OCI-LY3 (cell line): ENCODE data around the gene SLFN5.

Source experiments
- H2AFZ ChIP-seq: fragments of 200-600, 300-600 bp; shearing (Covaris generic); 2 replicates; pipeline ENCODE4 v1.6.0; 2014; ENCODE audit warnings: antibody characterized with exemption, low read depth, low read length
- H3K27ac ChIP-seq: fragments of 200-600, 300-600 bp; sonication (generic); 2 replicates; pipeline ENCODE4 v1.5.1; 2014; ENCODE audit warnings: mild to moderate bottlenecking, low read length, moderate library complexity, mixed read lengths
- H3K27me3 ChIP-seq: fragments of 200-600, 300-600 bp; sonication (generic); 2 replicates; pipeline ENCODE4 v1.6.1; 2014; ENCODE audit warnings: low read depth, low read length, mixed read lengths
- H3K36me3 ChIP-seq: fragments of 200-600, 300-600 bp; sonication (generic); replicated peaks from 2 replicates; pipeline ENCODE3; 2014; ENCODE audit warnings: low read depth, low read length, mixed read lengths
- H3K4me1 ChIP-seq: fragments of 300-600, 200-600 bp; sonication (generic); 2 replicates; pipeline ENCODE4 v1.6.1; 2014; ENCODE audit warnings: low read length, mixed read lengths
- H3K4me2 ChIP-seq: fragments of 200-600, 300-600 bp; sonication (generic); 2 replicates; pipeline ENCODE4 v1.6.1; 2014; ENCODE audit warnings: low read length, mixed read lengths
- H3K4me3 ChIP-seq: fragments of 300-600, 200-600 bp; sonication (generic); 2 replicates; pipeline ENCODE4 v1.5.1; 2014; ENCODE audit warnings: antibody characterized with exemption, mild to moderate bottlenecking, low read length, moderate library complexity
- H3K79me2 ChIP-seq: fragments of 300-600, 200-600 bp; shearing (Covaris generic); 2 replicates; pipeline ENCODE4 v1.6.1; 2014; ENCODE audit warnings: mild to moderate bottlenecking, low read length, mixed read lengths
- H3K9ac ChIP-seq: fragments of 300-600, 200-600 bp; shearing (Covaris generic); 2 replicates; pipeline ENCODE4 v1.6.0; 2014; ENCODE audit warnings: mild to moderate bottlenecking, low read length, moderate library complexity
- H3K9me3 ChIP-seq: fragments of 200-600, 300-600 bp; shearing (Covaris generic); 2 replicates; pipeline ENCODE4 v1.6.1; 2014; ENCODE audit warnings: low read length, mixed read lengths; ENCODE audit not compliant: insufficient read depth
- H4K20me1 ChIP-seq: fragments of 200-600, 300-600 bp; sonication (generic); 2 replicates; pipeline ENCODE4 v1.6.1; 2016; ENCODE audit warnings: low read length, mixed read lengths; ENCODE audit not compliant: insufficient read depth
- EZH2phosphoT487 ChIP-seq: fragments of 200-600 bp; shearing (Covaris generic); IDR thresholded peaks from 2 replicates; pipeline ENCODE4 v1.6.1; 2018; ENCODE audit warnings: antibody characterized with exemption, mixed run types, low read depth
- TF ChIP-seq, protein P1 (sequence below): fragments of 200-600, 300-600 bp; sonication (generic); IDR thresholded peaks from 2 replicates; pipeline ENCODE4 v1.5.1; 2014; ENCODE audit warnings: antibody characterized with exemption, low read length, low read depth

Gene SLFN5

DNA sequence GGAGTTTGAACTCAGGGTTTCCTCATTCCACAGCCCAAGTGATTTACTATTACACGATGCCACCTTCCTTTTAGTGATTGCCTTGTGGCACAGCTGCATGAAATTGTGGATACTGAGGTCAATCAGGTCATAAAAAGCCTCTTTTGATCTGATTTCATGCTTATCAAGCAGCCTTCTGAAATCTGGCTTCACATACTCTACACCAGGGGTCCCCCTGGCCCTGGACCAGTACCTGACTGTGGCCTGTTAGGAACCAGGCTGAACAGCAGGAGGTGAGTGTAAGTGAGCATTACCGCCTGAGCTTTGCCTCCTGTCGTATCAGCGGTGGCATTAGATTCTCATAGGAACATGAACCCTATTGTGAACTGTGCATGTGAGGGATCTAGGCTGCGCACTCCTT lies 13.8 kb downstream of the SLFN5 start:
- TF ChIP-seq EZH2phosphoT487 = no peak
- TF ChIP-seq, protein P1, sequence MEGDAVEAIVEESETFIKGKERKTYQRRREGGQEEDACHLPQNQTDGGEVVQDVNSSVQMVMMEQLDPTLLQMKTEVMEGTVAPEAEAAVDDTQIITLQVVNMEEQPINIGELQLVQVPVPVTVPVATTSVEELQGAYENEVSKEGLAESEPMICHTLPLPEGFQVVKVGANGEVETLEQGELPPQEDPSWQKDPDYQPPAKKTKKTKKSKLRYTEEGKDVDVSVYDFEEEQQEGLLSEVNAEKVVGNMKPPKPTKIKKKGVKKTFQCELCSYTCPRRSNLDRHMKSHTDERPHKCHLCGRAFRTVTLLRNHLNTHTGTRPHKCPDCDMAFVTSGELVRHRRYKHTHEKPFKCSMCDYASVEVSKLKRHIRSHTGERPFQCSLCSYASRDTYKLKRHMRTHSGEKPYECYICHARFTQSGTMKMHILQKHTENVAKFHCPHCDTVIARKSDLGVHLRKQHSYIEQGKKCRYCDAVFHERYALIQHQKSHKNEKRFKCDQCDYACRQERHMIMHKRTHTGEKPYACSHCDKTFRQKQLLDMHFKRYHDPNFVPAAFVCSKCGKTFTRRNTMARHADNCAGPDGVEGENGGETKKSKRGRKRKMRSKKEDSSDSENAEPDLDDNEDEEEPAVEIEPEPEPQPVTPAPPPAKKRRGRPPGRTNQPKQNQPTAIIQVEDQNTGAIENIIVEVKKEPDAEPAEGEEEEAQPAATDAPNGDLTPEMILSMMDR = no peak
- Histone ChIP-seq H2AFZ (no peak overlapping the region), H3K9ac (no peak overlapping the region), H3K27ac (no peak overlapping the region), H3K27me3 (no peaks in the 10 kb centered on the region), H3K4me3 (no peak overlapping the region), H3K4me1 (peaks cover 36% of the 10 kb centered on the region), H3K79me2 (no peaks in the 10 kb centered on the region), H4K20me1 (no peaks in the 10 kb centered on the region), H3K9me3 (no peaks in the 10 kb centered on the region), H3K4me2 (no peak overlapping the region), H3K36me3 (peaks cover 17% of the 10 kb centered on the region)

DNA sequence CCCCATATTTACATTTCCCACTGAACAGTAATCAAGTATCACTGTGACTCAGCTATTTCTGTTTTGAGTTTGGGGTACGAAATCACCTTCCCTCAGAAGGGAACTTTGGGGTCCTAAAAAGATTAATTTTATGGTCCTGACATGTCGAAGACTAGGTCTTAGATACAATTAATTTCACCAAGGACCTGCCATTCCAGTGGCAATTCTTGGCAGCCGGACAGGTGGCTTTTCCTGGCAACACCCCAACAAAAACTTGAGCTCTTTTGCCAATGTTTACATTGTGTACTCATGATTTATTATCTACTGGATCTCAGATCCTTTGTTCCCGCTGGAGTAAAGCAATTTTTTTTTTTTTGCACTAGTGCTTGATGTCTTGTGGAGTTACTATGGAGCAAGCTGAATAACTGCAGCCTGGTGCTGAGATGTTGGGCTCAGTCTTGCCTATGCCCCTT lies 14.4 kb downstream of the SLFN5 start:
- TF ChIP-seq EZH2phosphoT487 = no peak
- TF ChIP-seq, protein P1 = no peak

DNA sequence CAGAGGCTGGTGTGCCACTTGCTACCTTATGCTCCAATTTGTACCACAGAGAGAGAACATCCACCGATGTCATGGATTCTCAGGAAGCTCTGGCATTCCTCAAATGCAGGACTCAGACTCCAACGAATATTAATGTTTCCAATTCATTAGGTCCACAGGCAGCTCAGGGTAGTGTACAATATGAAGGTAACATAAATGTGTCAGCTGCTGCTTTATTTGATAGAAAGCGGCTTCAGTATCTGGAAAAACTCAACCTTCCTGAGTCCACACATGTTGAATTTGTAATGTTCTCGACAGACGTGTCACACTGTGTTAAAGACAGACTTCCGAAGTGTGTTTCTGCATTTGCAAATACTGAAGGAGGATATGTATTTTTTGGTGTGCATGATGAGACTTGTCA lies 16.1 kb downstream of the SLFN5 start:
- Histone ChIP-seq H3K27ac (no peak overlapping the region), H3K4me2 (no peak overlapping the region), H3K4me1 (peaks cover 18% of the 10 kb centered on the region), H3K9ac (no peak overlapping the region), H3K9me3 (no peaks in the 10 kb centered on the region), H3K36me3 (peaks cover 10% of the 10 kb centered on the region), H3K79me2 (no peaks in the 10 kb centered on the region), H3K27me3 (no peaks in the 10 kb centered on the region), H3K4me3 (no peak overlapping the region), H4K20me1 (no peaks in the 10 kb centered on the region), H2AFZ (no peak overlapping the region)
- TF ChIP-seq, protein P1 = no peak
- no peak for TF ChIP-seq EZH2phosphoT487

More for the DNA sequence above, 14.4 kb downstream of the SLFN5 start:
- H3K9ac ChIP-seq = no peak overlapping the region
- no peaks in the 10 kb centered on the region for H3K9me3 ChIP-seq
- no peak overlapping the region for H3K27ac ChIP-seq
- no peak overlapping the region for H2AFZ ChIP-seq
- H3K79me2 ChIP-seq = no peaks in the 10 kb centered on the region
- H3K36me3 ChIP-seq = peaks cover 17% of the 10 kb centered on the region
- no peak overlapping the region for H3K4me3 ChIP-seq
- H3K4me2 ChIP-seq = no peak overlapping the region; the same call in 1 of the 2 replicates
- H3K27me3 ChIP-seq = no peaks in the 10 kb centered on the region
- H4K20me1 ChIP-seq = no peaks in the 10 kb centered on the region
- H3K4me1 ChIP-seq = peaks cover 31% of the 10 kb centered on the region

DNA sequence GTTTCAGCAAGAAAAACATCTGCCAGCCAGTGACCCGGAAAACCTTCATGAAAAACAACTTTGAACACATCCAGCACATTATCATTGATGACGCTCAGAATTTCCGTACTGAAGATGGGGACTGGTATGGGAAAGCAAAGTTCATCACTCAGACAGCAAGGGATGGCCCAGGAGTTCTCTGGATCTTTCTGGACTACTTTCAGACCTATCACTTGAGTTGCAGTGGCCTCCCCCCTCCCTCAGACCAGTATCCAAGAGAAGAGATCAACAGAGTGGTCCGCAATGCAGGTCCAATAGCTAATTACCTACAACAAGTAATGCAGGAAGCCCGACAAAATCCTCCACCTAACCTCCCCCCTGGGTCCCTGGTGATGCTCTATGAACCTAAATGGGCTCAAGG lies 22.2 kb downstream of the SLFN5 start:
- H3K27ac ChIP-seq = no peak overlapping the region
- TF ChIP-seq, protein P1 = no peak
- TF ChIP-seq EZH2phosphoT487 = no peak
- no peak overlapping the region for H2AFZ ChIP-seq
- no peaks in the 10 kb centered on the region for H3K9me3 ChIP-seq
- H3K79me2 ChIP-seq = no peaks in the 10 kb centered on the region
- H3K4me1 ChIP-seq = peaks cover 15% of the 10 kb centered on the region
- H3K4me2 ChIP-seq = peak overlapping the region; percentile 3
- H4K20me1 ChIP-seq = no peaks in the 10 kb centered on the region
- H3K9ac ChIP-seq = no peak overlapping the region
- no peak overlapping the region for H3K4me3 ChIP-seq
- H3K27me3 ChIP-seq = no peaks in the 10 kb centered on the region
- peaks cover 18% of the 10 kb centered on the region for H3K36me3 ChIP-seq
